GM12892 (cell line): Measurements from ENCODE around the gene MYOCD.
A peak's percentile ranks its signal among the peaks of the same experiment; 100 is the strongest.

ENCODE experiments used
- DNase-seq: peaks from one replicate; pipeline ENCODE4 v3.0.0; 2011; ENCODE audit not compliant: insufficient read length
- FAIRE-seq: peaks from 2 replicates; lab custom pipeline; 2011; peaks lifted over from hg19 to GRCh38; lab: Jason Lieb, UNC
- POLR2A ChIP-seq: IDR thresholded peaks from 2 replicates; pipeline ENCODE4 v1.6.1; 2011; ENCODE audit warnings: low read depth, low read length, control low read depth
- POLR2AphosphoS5 ChIP-seq: IDR thresholded peaks from 2 replicates; pipeline ENCODE4 v1.6.1; 2011; ENCODE audit warnings: low read depth, low read length, control low read depth
- TAF1 ChIP-seq: IDR thresholded peaks from 2 replicates; pipeline ENCODE4 v1.6.1; 2011; ENCODE audit warnings: low read depth, mild to moderate bottlenecking, control low read depth, low read length, borderline replicate concordance

MYOCD gene

DNA sequence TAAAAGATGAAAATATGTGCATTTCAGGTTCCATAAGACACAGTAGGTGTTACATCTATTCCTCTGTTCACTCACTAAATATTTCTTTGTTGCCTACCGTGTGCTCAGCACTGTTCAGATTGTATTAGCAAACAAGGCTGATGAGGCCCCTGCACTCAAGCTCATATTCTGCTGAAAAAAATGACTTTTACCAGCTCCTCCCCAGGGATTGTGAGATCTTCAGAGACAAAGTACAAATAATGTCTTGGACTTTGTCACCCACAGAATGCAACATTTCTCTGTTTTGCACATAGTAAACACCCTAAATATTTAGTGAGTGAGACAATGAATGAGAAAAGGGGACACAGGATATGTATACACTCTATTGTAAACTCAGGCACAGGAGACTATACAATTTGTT, 21.9 kb upstream of the MYOCD start:
- DNase-seq (no peak), FAIRE-seq (no peak)

GRCh38 chr17:12644623-12645022, 21.1 kb upstream of the MYOCD start:
- FAIRE-seq = no peak
- TF ChIP-seq TAF1 = no peak
- TF ChIP-seq POLR2AphosphoS5 = no peak
- no peak for TF ChIP-seq POLR2A
- no peak for DNase-seq

More for the DNA sequence above, 21.9 kb upstream of the MYOCD start:
- TF ChIP-seq POLR2AphosphoS5 (no peak), POLR2A (no peak), TAF1 (no peak)

DNA sequence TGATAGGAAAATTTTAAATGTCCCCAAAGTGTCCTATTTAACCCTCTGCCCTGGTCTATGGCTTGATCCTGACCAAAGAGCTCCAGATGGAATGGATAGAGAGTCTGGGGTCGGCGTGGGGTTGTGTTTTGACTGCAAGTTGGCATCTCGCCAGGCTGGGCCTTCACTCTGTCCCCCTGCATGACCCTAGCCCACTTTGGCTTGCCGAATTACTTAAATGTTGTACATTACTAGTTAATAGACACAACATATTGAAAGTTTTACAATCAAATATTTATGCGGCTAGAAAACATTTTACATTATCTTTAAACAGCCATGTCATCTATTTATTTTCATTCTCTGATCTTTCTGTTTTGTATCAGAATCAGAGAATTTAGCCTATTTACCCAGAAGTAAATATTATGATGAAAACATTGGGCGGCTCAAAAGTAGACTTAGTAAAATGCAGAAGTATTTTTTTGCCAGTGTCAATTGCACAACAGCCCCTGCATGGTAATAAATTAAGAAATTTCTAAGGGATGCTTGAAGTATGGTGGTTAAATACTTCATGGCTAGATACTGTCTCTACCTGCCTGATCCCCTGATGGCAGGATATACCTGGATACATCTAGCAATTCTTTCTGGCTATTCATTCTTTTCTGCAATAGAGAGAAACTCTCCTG, 18.8 kb upstream of the MYOCD start:
- no peak for DNase-seq
- no peak for TF ChIP-seq TAF1
- no peak for TF ChIP-seq POLR2A
- TF ChIP-seq POLR2AphosphoS5 = no peak
- no peak for FAIRE-seq

DNA sequence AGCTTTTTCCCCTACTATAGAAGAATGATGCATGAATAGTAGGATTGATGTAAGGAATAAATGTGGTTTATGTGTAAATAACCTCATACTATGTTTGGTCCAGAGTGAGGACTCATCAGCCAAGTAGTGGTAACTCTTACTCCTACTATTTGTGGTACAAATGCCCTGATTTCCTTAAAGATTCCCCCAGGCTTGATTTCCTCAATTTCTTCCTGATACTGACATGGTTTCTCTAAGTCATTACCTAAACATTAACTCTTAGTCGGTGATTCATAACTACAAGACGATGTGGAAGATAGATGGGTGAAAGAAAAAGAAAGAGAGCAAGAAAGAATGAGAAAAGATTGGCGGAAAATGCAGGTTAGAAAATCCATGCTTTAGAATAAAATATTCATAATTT, 17.2 kb upstream of the MYOCD start:
- DNase-seq (no peak), FAIRE-seq (no peak)
- TF ChIP-seq POLR2AphosphoS5 = no peak
- TF ChIP-seq TAF1 = no peak
- TF ChIP-seq POLR2A = no peak

- TF ChIP-seq POLR2AphosphoS5 (no peak), TAF1 (no peak), POLR2A (no peak)
- FAIRE-seq = no peak
- no peak for DNase-seq
Observed at GRCh38 chr17:12655936-12656335, 9.8 kb upstream of the MYOCD start.

DNA sequence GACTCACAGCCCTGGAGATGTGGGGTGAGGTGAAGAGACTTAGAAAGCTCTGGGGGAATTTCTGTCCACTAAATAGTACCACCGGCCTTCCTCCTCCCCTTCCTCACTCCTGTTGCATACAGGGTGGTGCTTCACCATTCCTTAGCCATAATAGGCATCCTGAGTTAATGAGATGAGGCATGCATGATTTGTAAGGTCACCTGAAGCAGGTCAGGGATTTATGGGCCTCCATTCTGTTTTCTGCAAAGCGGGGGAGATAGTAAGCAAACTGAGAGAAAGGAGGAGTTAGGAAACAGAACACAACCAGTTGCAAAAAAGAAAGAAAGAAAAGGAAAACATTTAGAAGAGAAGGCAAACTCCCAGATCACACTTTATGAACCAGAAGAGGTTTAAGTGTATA, 9.3 kb upstream of the MYOCD start:
- no peak for DNase-seq
- no peak for FAIRE-seq
- TF ChIP-seq POLR2AphosphoS5 (no peak), POLR2A (no peak), TAF1 (no peak)

- no peak for DNase-seq
- no peak for FAIRE-seq
Observed at GRCh38 chr17:12659500-12659899, 6.2 kb upstream of the MYOCD start.

DNA sequence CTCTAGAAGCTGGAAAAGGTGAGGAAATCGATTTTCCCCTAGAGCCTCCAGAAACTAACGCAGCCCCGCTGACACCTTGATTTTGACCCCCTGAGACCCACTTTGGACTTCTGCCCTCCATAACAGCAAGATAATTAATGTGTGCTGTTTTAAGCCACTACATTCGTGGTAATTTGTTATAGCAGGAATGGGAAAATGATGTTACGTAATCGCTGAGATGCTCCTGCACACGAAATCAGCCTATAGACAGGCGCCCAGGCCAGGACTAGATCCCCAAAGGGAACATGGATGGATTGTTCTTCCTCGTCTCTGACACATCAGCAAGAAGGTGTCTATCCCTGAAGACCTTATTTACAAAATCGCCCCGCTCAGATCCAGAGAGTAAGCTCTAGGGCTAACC, 1.4 kb upstream of the MYOCD start:
- no peak for FAIRE-seq
- DNase-seq = no peak

More at GRCh38 chr17:12659500-12659899, 6.2 kb upstream of the MYOCD start:
- TF ChIP-seq POLR2AphosphoS5 (no peak), TAF1 (no peak), POLR2A (no peak)

GRCh38 chr17:12664894-12665262, 812 bp upstream of the MYOCD start:
- FAIRE-seq (no peak), DNase-seq (no peak)
- TF ChIP-seq POLR2A (no peak), TAF1 (no peak), POLR2AphosphoS5 (no peak)

More for the DNA sequence above, 1.4 kb upstream of the MYOCD start:
- TF ChIP-seq POLR2AphosphoS5 = no peak
- TF ChIP-seq TAF1 = no peak
- no peak for TF ChIP-seq POLR2A

GRCh38 chr17:12666718-12667117, 1.0 kb downstream of the MYOCD start:
- DNase-seq (no peak), FAIRE-seq (no peak)
- TF ChIP-seq POLR2A (no peak), TAF1 (no peak), POLR2AphosphoS5 (no peak)

- peak; percentile 82 for FAIRE-seq
- no peak for TF ChIP-seq POLR2A
- TF ChIP-seq POLR2AphosphoS5 = no peak
- TF ChIP-seq TAF1 = no peak
Observed at GRCh38 chr17:12667299-12667958, 1.7 kb downstream of the MYOCD start.

DNA sequence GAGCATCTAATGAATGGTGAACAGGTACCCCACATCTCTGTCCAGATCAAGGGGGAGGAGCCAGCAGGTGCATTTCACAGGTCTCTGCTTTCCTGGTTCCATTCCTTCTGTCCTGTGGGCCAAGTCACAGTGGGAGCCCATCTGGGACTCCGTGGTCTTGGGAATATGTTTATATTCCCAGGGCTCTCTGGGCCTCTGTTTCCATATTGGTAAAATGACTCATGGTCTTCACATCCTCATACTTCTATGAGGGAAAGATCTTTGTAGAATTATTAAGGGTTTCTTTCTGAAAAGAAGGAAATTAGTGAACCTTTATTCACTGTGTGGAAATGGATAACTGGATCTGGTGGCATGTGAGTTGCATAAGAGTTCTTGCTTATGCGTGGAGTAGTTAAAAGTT, 6.2 kb downstream of the MYOCD start:
- no peak for TF ChIP-seq POLR2AphosphoS5
- TF ChIP-seq POLR2A = no peak
- no peak for TF ChIP-seq TAF1
- FAIRE-seq = no peak
- no peak for DNase-seq

More at GRCh38 chr17:12667299-12667958, 1.7 kb downstream of the MYOCD start:
- DNase-seq = no peak
